Ovary (tissue), 3 donors: ENCODE results near the gene SLC51A.

Experiments
- EP300 ChIP-seq: sonication (generic); formaldehyde crosslinking; IDR thresholded peaks from one replicate; pipeline ENCODE4 v1.6.1; 2017; ENCODE audit warnings: antibody characterized with exemption
- TF ChIP-seq, protein P1 (sequence below), 3 donors: fragments of 450-650 bp in 2 of 3; fragments of 200-600 bp in 1 of 3; IDR thresholded peaks; one replicate each; pipeline versions ENCODE4 v1.5.1 to v1.8.0; 2016 to 2022; ENCODE audit warnings: antibody characterized with exemption in 3 of 3, mild to moderate bottlenecking in 1 of 3
- donor health status: DM: no; HTN: no; CAD: no.

GRCh38 chr3:196192524-196193051, 23.7 kb upstream of the SLC51A start:
- TF ChIP-seq, protein P1, sequence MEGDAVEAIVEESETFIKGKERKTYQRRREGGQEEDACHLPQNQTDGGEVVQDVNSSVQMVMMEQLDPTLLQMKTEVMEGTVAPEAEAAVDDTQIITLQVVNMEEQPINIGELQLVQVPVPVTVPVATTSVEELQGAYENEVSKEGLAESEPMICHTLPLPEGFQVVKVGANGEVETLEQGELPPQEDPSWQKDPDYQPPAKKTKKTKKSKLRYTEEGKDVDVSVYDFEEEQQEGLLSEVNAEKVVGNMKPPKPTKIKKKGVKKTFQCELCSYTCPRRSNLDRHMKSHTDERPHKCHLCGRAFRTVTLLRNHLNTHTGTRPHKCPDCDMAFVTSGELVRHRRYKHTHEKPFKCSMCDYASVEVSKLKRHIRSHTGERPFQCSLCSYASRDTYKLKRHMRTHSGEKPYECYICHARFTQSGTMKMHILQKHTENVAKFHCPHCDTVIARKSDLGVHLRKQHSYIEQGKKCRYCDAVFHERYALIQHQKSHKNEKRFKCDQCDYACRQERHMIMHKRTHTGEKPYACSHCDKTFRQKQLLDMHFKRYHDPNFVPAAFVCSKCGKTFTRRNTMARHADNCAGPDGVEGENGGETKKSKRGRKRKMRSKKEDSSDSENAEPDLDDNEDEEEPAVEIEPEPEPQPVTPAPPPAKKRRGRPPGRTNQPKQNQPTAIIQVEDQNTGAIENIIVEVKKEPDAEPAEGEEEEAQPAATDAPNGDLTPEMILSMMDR (IDR thresholded peaks at IDR 0.05): no peak
- no peak for TF ChIP-seq EP300
